Measurements from ENCODE around the gene ACTR6. TPM values are rescaled to one million over a fixed set of nuclear protein-coding genes. Genes with fewer than 3 reads are reported as not detected.

Gene ACTR6
- total and polyA plus RNA-seq, 9 of the 15 experiments (the other 6 are each of a cell fraction or from before 2014, with no cell fraction given), result 26.1 to 109 (median 70.9) TPM

DNA sequence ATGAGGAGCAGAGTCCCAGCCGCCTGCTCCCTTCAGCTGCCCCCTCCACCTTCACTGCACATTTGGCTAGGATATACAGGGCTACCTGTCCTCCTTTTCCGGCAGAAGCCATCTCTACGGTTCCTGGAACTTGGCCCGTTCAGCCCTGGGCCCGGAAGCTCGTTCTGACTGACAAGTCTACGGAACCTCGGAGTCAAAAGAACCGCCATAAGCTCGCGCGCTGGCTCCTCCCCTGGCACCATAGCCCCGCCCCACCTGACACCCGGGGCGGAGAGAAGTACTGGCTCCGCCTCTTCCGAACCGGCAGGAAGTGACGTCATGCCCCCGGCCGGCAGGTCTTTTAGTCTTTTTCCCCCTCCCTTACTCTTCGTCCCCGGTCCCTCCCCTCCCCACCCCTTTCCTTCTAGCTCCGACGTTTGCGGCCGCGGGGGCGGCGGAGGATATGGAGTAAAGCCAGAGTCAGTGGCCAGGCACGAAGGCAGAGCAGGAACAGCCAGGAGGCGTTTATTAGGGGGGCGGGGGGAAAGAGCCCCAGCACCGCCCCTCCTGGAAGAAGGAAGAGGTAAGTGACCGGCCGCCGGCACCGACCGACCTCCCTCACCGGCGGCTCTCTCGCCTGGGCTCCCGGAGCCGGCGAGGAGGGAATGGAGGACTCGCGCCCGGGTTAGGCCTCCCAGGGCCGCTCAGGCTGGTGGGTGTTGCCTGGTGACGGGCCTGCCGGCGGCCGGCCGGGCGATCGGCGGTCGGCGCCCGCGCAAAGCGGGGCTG, 66.4 kb downstream of the ACTR6 start, which contains the start of the genes DEPDC4 and SCYL2 (continued):
- no peak for TF ChIP-seq BCL6 (CRISPR knock-in tag; IDR thresholded peaks at IDR 0.05)
- TF ChIP-seq RFX5 (IDR thresholded peaks at IDR 0.05; ENCODE audit: low read depth, low read length), result no peak
- no peak for TF ChIP-seq ADNP (tag; IDR thresholded peaks at IDR 0.05)
- TF ChIP-seq ZZZ3 (IDR thresholded peaks at IDR 0.05), result no peak
- TF ChIP-seq, protein P1, sequence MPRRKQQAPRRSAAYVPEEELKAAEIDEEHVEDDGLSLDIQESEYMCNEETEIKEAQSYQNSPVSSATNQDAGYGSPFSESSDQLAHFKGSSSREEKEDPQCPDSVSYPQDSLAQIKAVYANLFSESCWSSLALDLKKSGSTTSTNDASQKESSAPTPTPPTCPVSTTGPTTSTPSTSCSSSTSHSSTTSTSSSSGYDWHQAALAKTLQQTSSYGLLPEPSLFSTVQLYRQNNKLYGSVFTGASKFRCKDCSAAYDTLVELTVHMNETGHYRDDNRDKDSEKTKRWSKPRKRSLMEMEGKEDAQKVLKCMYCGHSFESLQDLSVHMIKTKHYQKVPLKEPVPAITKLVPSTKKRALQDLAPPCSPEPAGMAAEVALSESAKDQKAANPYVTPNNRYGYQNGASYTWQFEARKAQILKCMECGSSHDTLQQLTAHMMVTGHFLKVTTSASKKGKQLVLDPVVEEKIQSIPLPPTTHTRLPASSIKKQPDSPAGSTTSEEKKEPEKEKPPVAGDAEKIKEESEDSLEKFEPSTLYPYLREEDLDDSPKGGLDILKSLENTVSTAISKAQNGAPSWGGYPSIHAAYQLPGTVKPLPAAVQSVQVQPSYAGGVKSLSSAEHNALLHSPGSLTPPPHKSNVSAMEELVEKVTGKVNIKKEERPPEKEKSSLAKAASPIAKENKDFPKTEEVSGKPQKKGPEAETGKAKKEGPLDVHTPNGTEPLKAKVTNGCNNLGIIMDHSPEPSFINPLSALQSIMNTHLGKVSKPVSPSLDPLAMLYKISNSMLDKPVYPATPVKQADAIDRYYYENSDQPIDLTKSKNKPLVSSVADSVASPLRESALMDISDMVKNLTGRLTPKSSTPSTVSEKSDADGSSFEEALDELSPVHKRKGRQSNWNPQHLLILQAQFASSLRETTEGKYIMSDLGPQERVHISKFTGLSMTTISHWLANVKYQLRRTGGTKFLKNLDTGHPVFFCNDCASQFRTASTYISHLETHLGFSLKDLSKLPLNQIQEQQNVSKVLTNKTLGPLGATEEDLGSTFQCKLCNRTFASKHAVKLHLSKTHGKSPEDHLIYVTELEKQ (CRISPR knock-in tag; IDR thresholded peaks at IDR 0.05), result no peak
- TF ChIP-seq, protein P2, sequence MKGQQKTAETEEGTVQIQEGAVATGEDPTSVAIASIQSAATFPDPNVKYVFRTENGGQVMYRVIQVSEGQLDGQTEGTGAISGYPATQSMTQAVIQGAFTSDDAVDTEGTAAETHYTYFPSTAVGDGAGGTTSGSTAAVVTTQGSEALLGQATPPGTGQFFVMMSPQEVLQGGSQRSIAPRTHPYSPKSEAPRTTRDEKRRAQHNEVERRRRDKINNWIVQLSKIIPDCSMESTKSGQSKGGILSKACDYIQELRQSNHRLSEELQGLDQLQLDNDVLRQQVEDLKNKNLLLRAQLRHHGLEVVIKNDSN (CRISPR knock-in tag; IDR thresholded peaks at IDR 0.05), result peak; percentile 70
- TF ChIP-seq, protein P3, sequence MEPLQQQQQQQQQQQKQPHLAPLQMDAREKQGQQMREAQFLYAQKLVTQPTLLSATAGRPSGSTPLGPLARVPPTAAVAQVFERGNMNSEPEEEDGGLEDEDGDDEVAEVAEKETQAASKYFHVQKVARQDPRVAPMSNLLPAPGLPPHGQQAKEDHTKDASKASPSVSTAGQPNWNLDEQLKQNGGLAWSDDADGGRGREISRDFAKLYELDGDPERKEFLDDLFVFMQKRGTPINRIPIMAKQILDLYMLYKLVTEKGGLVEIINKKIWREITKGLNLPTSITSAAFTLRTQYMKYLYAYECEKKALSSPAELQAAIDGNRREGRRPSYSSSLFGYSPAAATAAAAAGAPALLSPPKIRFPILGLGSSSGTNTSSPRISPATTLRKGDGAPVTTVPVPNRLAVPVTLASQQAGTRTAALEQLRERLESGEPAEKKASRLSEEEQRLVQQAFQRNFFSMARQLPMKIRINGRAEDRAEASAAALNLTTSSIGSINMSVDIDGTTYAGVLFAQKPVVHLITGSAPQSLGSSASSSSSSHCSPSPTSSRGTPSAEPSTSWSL (CRISPR knock-in tag; IDR thresholded peaks at IDR 0.05; ENCODE audit: borderline replicate concordance), result no peak
- no peak for TF ChIP-seq ZNF586 (CRISPR knock-in tag; conservative IDR thresholded peaks at IDR 0.05)
- TF ChIP-seq, protein P4, sequence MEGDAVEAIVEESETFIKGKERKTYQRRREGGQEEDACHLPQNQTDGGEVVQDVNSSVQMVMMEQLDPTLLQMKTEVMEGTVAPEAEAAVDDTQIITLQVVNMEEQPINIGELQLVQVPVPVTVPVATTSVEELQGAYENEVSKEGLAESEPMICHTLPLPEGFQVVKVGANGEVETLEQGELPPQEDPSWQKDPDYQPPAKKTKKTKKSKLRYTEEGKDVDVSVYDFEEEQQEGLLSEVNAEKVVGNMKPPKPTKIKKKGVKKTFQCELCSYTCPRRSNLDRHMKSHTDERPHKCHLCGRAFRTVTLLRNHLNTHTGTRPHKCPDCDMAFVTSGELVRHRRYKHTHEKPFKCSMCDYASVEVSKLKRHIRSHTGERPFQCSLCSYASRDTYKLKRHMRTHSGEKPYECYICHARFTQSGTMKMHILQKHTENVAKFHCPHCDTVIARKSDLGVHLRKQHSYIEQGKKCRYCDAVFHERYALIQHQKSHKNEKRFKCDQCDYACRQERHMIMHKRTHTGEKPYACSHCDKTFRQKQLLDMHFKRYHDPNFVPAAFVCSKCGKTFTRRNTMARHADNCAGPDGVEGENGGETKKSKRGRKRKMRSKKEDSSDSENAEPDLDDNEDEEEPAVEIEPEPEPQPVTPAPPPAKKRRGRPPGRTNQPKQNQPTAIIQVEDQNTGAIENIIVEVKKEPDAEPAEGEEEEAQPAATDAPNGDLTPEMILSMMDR (IDR thresholded peaks at IDR 0.05 in 2 of 3, conservative IDR thresholded peaks at IDR 0.05 in 1 of 3; ENCODE audit: insufficient read depth in 2 of 3, low read depth in 1 of 3, low read length in 3 of 3), result no peak
- no peak for TF ChIP-seq HSF4 (CRISPR knock-in tag; IDR thresholded peaks at IDR 0.05; ENCODE audit: borderline replicate concordance)
- TF ChIP-seq CBX2 (IDR thresholded peaks at IDR 0.05; ENCODE audit: insufficient read depth, low read length, poor library complexity, severe bottlenecking), result no peak
- no peak for TF ChIP-seq MECOM (CRISPR knock-in tag; IDR thresholded peaks at IDR 0.05)
- TF ChIP-seq SMAD2 (IDR thresholded peaks at IDR 0.05; ENCODE audit: low read depth, low read length), result no peak
- no peak for TF ChIP-seq NR2C1 (IDR thresholded peaks at IDR 0.05)
- TF ChIP-seq NR2C1 (tag; IDR thresholded peaks at IDR 0.05), result no peak
- peak; percentile 82 for TF ChIP-seq SP1 (CRISPR knock-in tag; IDR thresholded peaks at IDR 0.05)
- peak; percentile 24 for TF ChIP-seq MEIS2 (IDR thresholded peaks at IDR 0.05; ENCODE audit: partially characterized antibody)
- TF ChIP-seq MTA1 (IDR thresholded peaks at IDR 0.05; ENCODE audit: borderline replicate concordance), result no peak
- no peak for TF ChIP-seq NONO (IDR thresholded peaks at IDR 0.05; ENCODE audit: low read depth in 2 of 2, low read length in 1 of 2)

All from K562 (cell line).